SK-N-SH (cell line): ENCODE data around the gene C10orf62. TPM values are rescaled to one million over a fixed set of nuclear protein-coding genes. Genes with fewer than 3 reads are reported as not detected.

Experiments
- CTCF ChIA-PET: fragments of 300-600, 350-600 bp; formaldehyde crosslinking; extraction: SDS; loops from one replicate; lab custom pipeline; 2021; lab: Yijun Ruan, JAX
- POLR2A ChIA-PET: fragments of 350-600 bp; sonication (Branson Sonifier 250); formaldehyde crosslinking; extraction: SDS; loops from one replicate; lab custom pipeline; 2020; ENCODE audit warnings: antibody characterized with exemption, inconsistent platforms; lab: Yijun Ruan, JAX
- DNase-seq: peaks from one replicate; pipeline ENCODE4 v3.0.0; 2012
- H2AFZ ChIP-seq: fragments of 200-600 bp; sonication (generic); 2 replicates; pipeline ENCODE4 v1.8.1; 2016; ENCODE audit warnings: antibody characterized with exemption, mild to moderate bottlenecking, low read depth
- H3F3A ChIP-seq: fragments of 200-600 bp; sonication (generic); replicated peaks from 2 replicates; pipeline ENCODE3; 2016; ENCODE audit warnings: antibody characterized with exemption, mild to moderate bottlenecking; ENCODE audit not compliant: insufficient read depth
- H3K27ac ChIP-seq, 2 experiments: fragments of 200-500 bp in 1 of 2; fragments of 200-600 bp in 1 of 2; sonication (Bioruptor generic) in 1 of 2; sonication (generic), shearing (Covaris generic) in 1 of 2; 2 replicates each; pipeline versions ENCODE4 v1.5.1 to v1.6.1; 2014 to 2016; ENCODE audit warnings: low read depth in 2 of 2, inconsistent platforms in 1 of 2, low read length in 1 of 2, mild to moderate bottlenecking in 1 of 2, mixed read lengths in 1 of 2
- H3K27me3 ChIP-seq: fragments of 200-600 bp; sonication (generic), shearing (Covaris generic); 2 replicates; pipeline ENCODE4 v1.6.1; 2016; ENCODE audit warnings: mixed run types; ENCODE audit not compliant: insufficient read depth
- H3K36me3 ChIP-seq, 2 experiments: fragments of 200-500 bp in 1 of 2; fragments of 200-600 bp in 1 of 2; sonication (Bioruptor generic) in 1 of 2; sonication (generic) in 1 of 2; replicated peaks in 1 of 2; 2 replicates each; pipeline versions ENCODE3 to v1.5.1; 2014 to 2016; ENCODE audit warnings: low read length in 1 of 2, mild to moderate bottlenecking in 1 of 2; ENCODE audit not compliant: insufficient read depth in 2 of 2, control insufficient read depth in 1 of 2
- H3K4me1 ChIP-seq, 2 experiments: fragments of 200-500 bp in 1 of 2; fragments of 200-600 bp in 1 of 2; sonication (Bioruptor generic) in 1 of 2; sonication (generic), shearing (Covaris generic) in 1 of 2; 2 replicates each; pipeline versions ENCODE4 v1.5.1 to v1.6.1; 2014 to 2016; ENCODE audit warnings: low read depth in 1 of 2, low read length in 1 of 2, mixed run types in 1 of 2; ENCODE audit not compliant: insufficient read depth in 2 of 2, control insufficient read depth in 1 of 2
- H3K4me2 ChIP-seq: fragments of 200-600 bp; sonication (generic), shearing (Covaris generic); 2 replicates; pipeline ENCODE4 v1.6.1; 2017; ENCODE audit warnings: mixed run types
- H3K4me3 ChIP-seq, 2 experiments: fragments of 200-500 bp in 1 of 2; fragments of 200-600 bp in 1 of 2; sonication (Bioruptor generic) in 1 of 2; sonication (generic), shearing (Covaris generic) in 1 of 2; 2 replicates each; pipeline versions ENCODE4 v1.5.1 to v1.8.1; 2014 to 2016; ENCODE audit warnings: low read depth in 2 of 2, inconsistent platforms in 1 of 2, low read length in 1 of 2, mild to moderate bottlenecking in 1 of 2, mixed read lengths in 1 of 2, moderate library complexity in 1 of 2
- H3K79me2 ChIP-seq: fragments of 200-600 bp; sonication (generic); 2 replicates; pipeline ENCODE4 v1.8.1; 2017; ENCODE audit warnings: mild to moderate bottlenecking; ENCODE audit not compliant: insufficient read depth
- H3K9ac ChIP-seq: fragments of 200-600 bp; sonication (generic); 2 replicates; pipeline ENCODE4 v1.6.1; 2017; ENCODE audit warnings: mixed run types
- H3K9me2 ChIP-seq: fragments of 200-600 bp; sonication (generic); 2 replicates; pipeline ENCODE4 v1.6.1; 2017; ENCODE audit warnings: mixed run types
- H3K9me3 ChIP-seq: fragments of 200-600 bp; sonication (generic); 2 replicates; pipeline ENCODE4 v1.6.1; 2017; ENCODE audit warnings: mixed run types, mild to moderate bottlenecking, moderate library complexity
- H4K20me1 ChIP-seq: fragments of 200-600 bp; sonication (generic); 2 replicates; pipeline ENCODE4 v1.6.1; 2017; ENCODE audit warnings: mild to moderate bottlenecking, mixed run types; ENCODE audit not compliant: insufficient read depth
- CTCF ChIP-seq: fragments of 200-600 bp; sonication (generic); IDR thresholded peaks from 2 replicates; pipeline ENCODE4 v1.6.1; 2017; ENCODE audit warnings: antibody characterized with exemption, mild to moderate bottlenecking, moderate library complexity
- EP300 ChIP-seq, 2 experiments: IDR thresholded peaks; 2 replicates each; pipeline versions ENCODE4 v1.4.0 to v1.6.1; 2012; ENCODE audit warnings: borderline replicate concordance in 1 of 2, low read depth in 1 of 2, low read length in 1 of 2
- FOXM1 ChIP-seq: IDR thresholded peaks from 2 replicates; pipeline ENCODE4 v1.4.0; 2012; ENCODE audit warnings: low read depth, mild to moderate bottlenecking
- JUND ChIP-seq: IDR thresholded peaks from 2 replicates; pipeline ENCODE4 v1.4.0; 2012
- NFIC ChIP-seq: IDR thresholded peaks from 2 replicates; pipeline ENCODE4 v1.4.0; 2012; ENCODE audit warnings: borderline replicate concordance
- NRF1 ChIP-seq: IDR thresholded peaks from 2 replicates; pipeline ENCODE4 v1.6.1; 2012; ENCODE audit warnings: low read depth, mild to moderate bottlenecking, low read length
- POLR2AphosphoS5 ChIP-seq: IDR thresholded peaks from 2 replicates; pipeline ENCODE4 v1.6.1; 2012; ENCODE audit warnings: low read depth, low read length
- RAD21 ChIP-seq: IDR thresholded peaks from 2 replicates; pipeline ENCODE4 v1.6.1; 2012; ENCODE audit warnings: mild to moderate bottlenecking, low read length
- RFX5 ChIP-seq: IDR thresholded peaks from 2 replicates; pipeline ENCODE4 v1.6.1; 2012; ENCODE audit warnings: mild to moderate bottlenecking, improper control_type of control experiment, low read length
- RXRA ChIP-seq: IDR thresholded peaks from 2 replicates; pipeline ENCODE4 v1.4.0; 2012; ENCODE audit warnings: low read depth, mild to moderate bottlenecking, borderline replicate concordance
- SIN3A ChIP-seq: IDR thresholded peaks from 2 replicates; pipeline ENCODE4 v1.6.1; 2012; ENCODE audit warnings: low read depth, mild to moderate bottlenecking, low read length, moderate library complexity, borderline replicate concordance
- SMC3 ChIP-seq: IDR thresholded peaks from 2 replicates; pipeline ENCODE4 v1.6.1; 2012; ENCODE audit warnings: low read depth, low read length, improper control_type of control experiment
- TCF12 ChIP-seq: IDR thresholded peaks from 2 replicates; pipeline ENCODE4 v1.4.0; 2012
- TEAD4 ChIP-seq: IDR thresholded peaks from 2 replicates; pipeline ENCODE4 v1.4.0; 2012; ENCODE audit warnings: mild to moderate bottlenecking, borderline replicate concordance; ENCODE audit not compliant: insufficient read depth
- USF2 ChIP-seq: fragments of 150-350 bp; IDR thresholded peaks from 2 replicates; pipeline ENCODE4 v1.6.1; 2017; ENCODE audit warnings: antibody characterized with exemption, low read length, low read depth, borderline replicate concordance
- ZBTB33 ChIP-seq: IDR thresholded peaks from 2 replicates; pipeline ENCODE4 v1.4.0; 2012; ENCODE audit warnings: low read depth, borderline replicate concordance
- WGBS: methylation state at CpG from one replicate; pipeline ENCODE4 v1.1.6; 2017; ENCODE audit warnings: low lambda C conversion rate; 5-methylcytosine and 5-hydroxymethylcytosine counted together
- polyA plus RNA-seq, 3 experiments: library from polyadenylated mRNA; depleted of rRNA; stranded (reverse); fragments of >200 nt; gene quantifications; 2 replicates each; pipeline ENCODE4 v1.2.3, GENCODE V29; 2012
- TF ChIP-seq, protein P1 (sequence below): fragments of 150-350 bp; IDR thresholded peaks from 2 replicates; pipeline ENCODE4 v1.6.1; 2016; ENCODE audit warnings: mild to moderate bottlenecking, low read depth, low read length
- TF ChIP-seq, protein P2 (sequence below): IDR thresholded peaks from 2 replicates; pipeline ENCODE4 v1.4.0; 2012; ENCODE audit warnings: low read depth, borderline replicate concordance
- TF ChIP-seq, protein P3 (sequence below): IDR thresholded peaks from 2 replicates; pipeline ENCODE4 v1.4.0; 2012; ENCODE audit warnings: low read depth

The C10orf62 gene
- polyA plus RNA-seq, 1 of the 3 experiments (the other 2 are of a cell fraction) = 0.07 TPM

- TF ChIP-seq USF2 = no peak
- TF ChIP-seq, protein P1, sequence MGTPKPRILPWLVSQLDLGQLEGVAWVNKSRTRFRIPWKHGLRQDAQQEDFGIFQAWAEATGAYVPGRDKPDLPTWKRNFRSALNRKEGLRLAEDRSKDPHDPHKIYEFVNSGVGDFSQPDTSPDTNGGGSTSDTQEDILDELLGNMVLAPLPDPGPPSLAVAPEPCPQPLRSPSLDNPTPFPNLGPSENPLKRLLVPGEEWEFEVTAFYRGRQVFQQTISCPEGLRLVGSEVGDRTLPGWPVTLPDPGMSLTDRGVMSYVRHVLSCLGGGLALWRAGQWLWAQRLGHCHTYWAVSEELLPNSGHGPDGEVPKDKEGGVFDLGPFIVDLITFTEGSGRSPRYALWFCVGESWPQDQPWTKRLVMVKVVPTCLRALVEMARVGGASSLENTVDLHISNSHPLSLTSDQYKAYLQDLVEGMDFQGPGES = no peak
- TF ChIP-seq RXRA = no peak
- TF ChIP-seq, protein P2, sequence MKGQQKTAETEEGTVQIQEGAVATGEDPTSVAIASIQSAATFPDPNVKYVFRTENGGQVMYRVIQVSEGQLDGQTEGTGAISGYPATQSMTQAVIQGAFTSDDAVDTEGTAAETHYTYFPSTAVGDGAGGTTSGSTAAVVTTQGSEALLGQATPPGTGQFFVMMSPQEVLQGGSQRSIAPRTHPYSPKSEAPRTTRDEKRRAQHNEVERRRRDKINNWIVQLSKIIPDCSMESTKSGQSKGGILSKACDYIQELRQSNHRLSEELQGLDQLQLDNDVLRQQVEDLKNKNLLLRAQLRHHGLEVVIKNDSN = no peak
- TF ChIP-seq NRF1 = no peak
- TF ChIP-seq TEAD4 = no peak
- no peak for TF ChIP-seq SMC3
Observed at GRCh38 chr10:97631098-97631497, 41.6 kb downstream of the C10orf62 start (continued).

DNA sequence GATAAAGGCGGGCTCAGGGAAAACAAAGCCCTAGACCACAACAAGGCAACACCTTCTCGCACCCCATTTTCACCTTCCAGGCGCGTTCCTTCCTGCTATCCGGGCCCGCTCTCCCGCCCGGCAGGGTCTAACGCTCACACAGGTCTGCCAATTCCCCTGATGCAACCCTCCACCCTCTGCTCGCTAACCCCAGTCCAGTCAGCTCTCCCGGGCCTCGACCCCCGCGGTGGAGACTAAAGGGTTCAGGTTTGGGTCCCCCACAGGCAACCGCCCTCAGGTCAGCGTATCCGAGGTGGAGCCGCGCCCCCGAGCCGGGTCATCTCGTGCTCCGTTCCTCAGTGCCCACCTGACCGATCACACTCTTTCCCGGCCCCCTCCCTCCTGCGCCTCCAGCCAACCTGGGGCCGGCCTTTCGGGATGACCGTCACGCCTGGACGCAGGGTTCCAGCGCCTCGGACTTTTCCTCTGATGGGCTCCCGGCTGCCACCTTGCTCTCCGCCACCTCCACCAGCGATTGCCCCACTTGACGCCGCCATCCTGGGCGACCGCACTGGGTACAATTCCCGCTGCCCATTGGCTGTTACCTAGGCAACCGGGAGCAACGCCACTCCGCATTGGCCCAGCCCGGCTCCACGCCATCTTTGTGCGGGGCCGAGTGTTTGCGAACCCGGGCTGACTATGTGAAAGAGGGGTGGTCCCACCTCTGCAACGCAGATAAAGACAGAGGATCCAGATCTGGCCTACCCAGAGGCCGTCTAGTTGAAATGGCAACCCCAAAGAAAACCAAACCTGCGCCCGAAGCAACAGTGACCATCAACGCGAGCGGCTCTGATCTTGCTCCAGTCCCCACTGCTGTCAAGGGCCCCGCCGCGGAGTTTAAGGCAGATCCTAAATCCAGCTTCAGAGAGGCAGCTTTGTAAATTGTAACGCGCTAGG lies 43.7 kb downstream of the C10orf62 start, which contains the start of gene MORN4:
Gene MORN4 (minus strand): TSS at position 552 of the 936 bp plus-strand sequence. CDS start 13,847 bp downstream, outside the sequence.
- peak within 1 kb of the TSS in 1 of 2 experiments; percentile 76; a peak in 2 of 4 replicates for H3K27ac ChIP-seq
- no peaks in the 10 kb centered on the region for H4K20me1 ChIP-seq
- H3K4me2 ChIP-seq = peak within 1 kb of the TSS; percentile 69
- H3K9me3 ChIP-seq = no peaks in the 10 kb centered on the region
- peak; percentile 93 for DNase-seq
- CTCF ChIA-PET = interaction anchor here (1.0 to 1.8 kb wide), 5 partner anchors 26 to 81 kb away, joined by 3 to 4 read pairs (median 3); partner anchors contain the start of gene AVPI1
- H3K27me3 ChIP-seq = no peaks in the 10 kb centered on the region
- H3F3A ChIP-seq = peaks cover 6% of the 10 kb centered on the region
- H3K4me1 ChIP-seq = peaks cover 4% of the 10 kb centered on the region in 2 experiments; a peak in 2 of 4 replicates
- H2AFZ ChIP-seq = peak within 1 kb of the TSS; percentile 90
- H3K9me2 ChIP-seq = no peaks in the 10 kb centered on the region
- POLR2A ChIA-PET = no interaction called here
- peak within 1 kb of the TSS; percentile 78 to 94 for H3K4me3 ChIP-seq
- no peaks in the 10 kb centered on the region for H3K36me3 ChIP-seq
- WGBS = 5% methylated on average over 52 of the region's 62 CpGs
- H3K9ac ChIP-seq = peak within 1 kb of the TSS; percentile 78
- peaks cover 17% of the 10 kb centered on the region for H3K79me2 ChIP-seq
- TF ChIP-seq NFIC (no peak), CTCF (no peak), SIN3A (0 out of 2 replicates have a peak, but pooled peaks have one; percentile 9), POLR2AphosphoS5 (peak; percentile 41; the same call in 1 of the 2 replicates), RAD21 (no peak), EP300 (IDR thresholded peaks at IDR 0.05; ENCODE audit: borderline replicate concordance in 1 of 2, low read depth in 1 of 2, low read length in 1 of 2) (no peak), ZBTB33 (no peak), JUND (no peak), FOXM1 (no peak), RXRA (no peak), NRF1 (no peak), TCF12 (no peak), TEAD4 (no peak), RFX5 (peak; percentile 72; the same call in 1 of the 2 replicates), SMC3 (no peak)
- TF ChIP-seq, protein P3, sequence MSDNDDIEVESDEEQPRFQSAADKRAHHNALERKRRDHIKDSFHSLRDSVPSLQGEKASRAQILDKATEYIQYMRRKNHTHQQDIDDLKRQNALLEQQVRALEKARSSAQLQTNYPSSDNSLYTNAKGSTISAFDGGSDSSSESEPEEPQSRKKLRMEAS = peak; percentile 32; the same call in 1 of the 2 replicates
- TF ChIP-seq, protein P2 = no peak
